Measurements from ENCODE around the gene TMEM215.

GRCh38 chr9:32735476-32735875, 47.9 kb upstream of the TMEM215 start:
- TF ChIP-seq CTCF (IDR thresholded peaks at IDR 0.05) = no peak
- TF ChIP-seq POLR2A (IDR thresholded peaks at IDR 0.05) = no peak
